SK-N-SH (cell line): ENCODE data around the gene SCN4A. TPM values are rescaled to one million over a fixed set of nuclear protein-coding genes. Genes with fewer than 3 reads are reported as not detected.
A peak's percentile ranks its signal among the peaks of the same experiment; 100 is the strongest.

Source experiments
- CTCF ChIA-PET: fragments of 300-600, 350-600 bp; formaldehyde crosslinking; extraction: SDS; loops from one replicate; lab custom pipeline; 2021; lab: Yijun Ruan, JAX
- POLR2A ChIA-PET: fragments of 350-600 bp; sonication (Branson Sonifier 250); formaldehyde crosslinking; extraction: SDS; loops from one replicate; lab custom pipeline; 2020; ENCODE audit warnings: antibody characterized with exemption, inconsistent platforms; lab: Yijun Ruan, JAX
- DNase-seq: peaks from one replicate; pipeline ENCODE4 v3.0.0; 2012
- H2AFZ ChIP-seq: fragments of 200-600 bp; sonication (generic); 2 replicates; pipeline ENCODE4 v1.8.1; 2016; ENCODE audit warnings: antibody characterized with exemption, mild to moderate bottlenecking, low read depth
- H3F3A ChIP-seq: fragments of 200-600 bp; sonication (generic); replicated peaks from 2 replicates; pipeline ENCODE3; 2016; ENCODE audit warnings: antibody characterized with exemption, mild to moderate bottlenecking; ENCODE audit not compliant: insufficient read depth
- H3K27ac ChIP-seq, 2 experiments: fragments of 200-500 bp in 1 of 2; fragments of 200-600 bp in 1 of 2; sonication (Bioruptor generic) in 1 of 2; sonication (generic), shearing (Covaris generic) in 1 of 2; 2 replicates each; pipeline versions ENCODE4 v1.5.1 to v1.6.1; 2014 to 2016; ENCODE audit warnings: low read depth in 2 of 2, inconsistent platforms in 1 of 2, low read length in 1 of 2, mild to moderate bottlenecking in 1 of 2, mixed read lengths in 1 of 2
- H3K27me3 ChIP-seq: fragments of 200-600 bp; sonication (generic), shearing (Covaris generic); 2 replicates; pipeline ENCODE4 v1.6.1; 2016; ENCODE audit warnings: mixed run types; ENCODE audit not compliant: insufficient read depth
- H3K36me3 ChIP-seq, 2 experiments: fragments of 200-500 bp in 1 of 2; fragments of 200-600 bp in 1 of 2; sonication (Bioruptor generic) in 1 of 2; sonication (generic) in 1 of 2; replicated peaks in 1 of 2; 2 replicates each; pipeline versions ENCODE3 to v1.5.1; 2014 to 2016; ENCODE audit warnings: low read length in 1 of 2, mild to moderate bottlenecking in 1 of 2; ENCODE audit not compliant: insufficient read depth in 2 of 2, control insufficient read depth in 1 of 2
- H3K4me1 ChIP-seq, 2 experiments: fragments of 200-500 bp in 1 of 2; fragments of 200-600 bp in 1 of 2; sonication (Bioruptor generic) in 1 of 2; sonication (generic), shearing (Covaris generic) in 1 of 2; 2 replicates each; pipeline versions ENCODE4 v1.5.1 to v1.6.1; 2014 to 2016; ENCODE audit warnings: low read depth in 1 of 2, low read length in 1 of 2, mixed run types in 1 of 2; ENCODE audit not compliant: insufficient read depth in 2 of 2, control insufficient read depth in 1 of 2
- H3K4me2 ChIP-seq: fragments of 200-600 bp; sonication (generic), shearing (Covaris generic); 2 replicates; pipeline ENCODE4 v1.6.1; 2017; ENCODE audit warnings: mixed run types
- H3K4me3 ChIP-seq, 2 experiments: fragments of 200-500 bp in 1 of 2; fragments of 200-600 bp in 1 of 2; sonication (Bioruptor generic) in 1 of 2; sonication (generic), shearing (Covaris generic) in 1 of 2; 2 replicates each; pipeline versions ENCODE4 v1.5.1 to v1.8.1; 2014 to 2016; ENCODE audit warnings: low read depth in 2 of 2, inconsistent platforms in 1 of 2, low read length in 1 of 2, mild to moderate bottlenecking in 1 of 2, mixed read lengths in 1 of 2, moderate library complexity in 1 of 2
- H3K79me2 ChIP-seq: fragments of 200-600 bp; sonication (generic); 2 replicates; pipeline ENCODE4 v1.8.1; 2017; ENCODE audit warnings: mild to moderate bottlenecking; ENCODE audit not compliant: insufficient read depth
- H3K9ac ChIP-seq: fragments of 200-600 bp; sonication (generic); 2 replicates; pipeline ENCODE4 v1.6.1; 2017; ENCODE audit warnings: mixed run types
- H3K9me2 ChIP-seq: fragments of 200-600 bp; sonication (generic); 2 replicates; pipeline ENCODE4 v1.6.1; 2017; ENCODE audit warnings: mixed run types
- H3K9me3 ChIP-seq: fragments of 200-600 bp; sonication (generic); 2 replicates; pipeline ENCODE4 v1.6.1; 2017; ENCODE audit warnings: mixed run types, mild to moderate bottlenecking, moderate library complexity
- H4K20me1 ChIP-seq: fragments of 200-600 bp; sonication (generic); 2 replicates; pipeline ENCODE4 v1.6.1; 2017; ENCODE audit warnings: mild to moderate bottlenecking, mixed run types; ENCODE audit not compliant: insufficient read depth
- CHD2 ChIP-seq: fragments of 150-350 bp; IDR thresholded peaks from 2 replicates; pipeline ENCODE4 v1.6.1; 2018; ENCODE audit warnings: low read length; ENCODE audit not compliant: partially characterized antibody
- CTCF ChIP-seq: fragments of 200-600 bp; sonication (generic); IDR thresholded peaks from 2 replicates; pipeline ENCODE4 v1.6.1; 2017; ENCODE audit warnings: antibody characterized with exemption, mild to moderate bottlenecking, moderate library complexity
- EP300 ChIP-seq, 2 experiments: IDR thresholded peaks; 2 replicates each; pipeline versions ENCODE4 v1.4.0 to v1.6.1; 2012; ENCODE audit warnings: borderline replicate concordance in 1 of 2, low read depth in 1 of 2, low read length in 1 of 2
- EZH2phosphoT487 ChIP-seq: fragments of 200-600 bp; sonication (generic); IDR thresholded peaks from 2 replicates; pipeline ENCODE4 v1.6.1; 2017; ENCODE audit warnings: low read depth, mixed run types, mild to moderate bottlenecking, antibody characterized with exemption, moderate library complexity, borderline replicate concordance
- FOSL2 ChIP-seq: IDR thresholded peaks from 2 replicates; pipeline ENCODE4 v1.4.0; 2012; ENCODE audit warnings: low read depth, mild to moderate bottlenecking, moderate library complexity, borderline replicate concordance
- FOXJ3 ChIP-seq: sonication (generic); formaldehyde crosslinking; IDR thresholded peaks from 2 replicates; pipeline ENCODE4 v1.5.1; 2020; ENCODE audit warnings: mild to moderate bottlenecking, missing genetic modification reagents
- FOXM1 ChIP-seq: IDR thresholded peaks from 2 replicates; pipeline ENCODE4 v1.4.0; 2012; ENCODE audit warnings: low read depth, mild to moderate bottlenecking
- JUND ChIP-seq: IDR thresholded peaks from 2 replicates; pipeline ENCODE4 v1.4.0; 2012
- MAX ChIP-seq: IDR thresholded peaks from 2 replicates; pipeline ENCODE4 v1.4.0; 2012; ENCODE audit warnings: low read depth
- MEF2A ChIP-seq: IDR thresholded peaks from 2 replicates; pipeline ENCODE4 v1.4.0; 2012; ENCODE audit warnings: low read depth, borderline replicate concordance
- NFIC ChIP-seq: IDR thresholded peaks from 2 replicates; pipeline ENCODE4 v1.4.0; 2012; ENCODE audit warnings: borderline replicate concordance
- NRF1 ChIP-seq: IDR thresholded peaks from 2 replicates; pipeline ENCODE4 v1.6.1; 2012; ENCODE audit warnings: low read depth, mild to moderate bottlenecking, low read length
- RAD21 ChIP-seq: IDR thresholded peaks from 2 replicates; pipeline ENCODE4 v1.6.1; 2012; ENCODE audit warnings: mild to moderate bottlenecking, low read length
- RFX5 ChIP-seq: IDR thresholded peaks from 2 replicates; pipeline ENCODE4 v1.6.1; 2012; ENCODE audit warnings: mild to moderate bottlenecking, improper control_type of control experiment, low read length
- RXRA ChIP-seq: IDR thresholded peaks from 2 replicates; pipeline ENCODE4 v1.4.0; 2012; ENCODE audit warnings: low read depth, mild to moderate bottlenecking, borderline replicate concordance
- SMC3 ChIP-seq: IDR thresholded peaks from 2 replicates; pipeline ENCODE4 v1.6.1; 2012; ENCODE audit warnings: low read depth, low read length, improper control_type of control experiment
- TAF1 ChIP-seq: IDR thresholded peaks from 2 replicates; pipeline ENCODE4 v1.6.1; 2012; ENCODE audit warnings: low read depth, mild to moderate bottlenecking, low read length, moderate library complexity, borderline replicate concordance
- TCF12 ChIP-seq: IDR thresholded peaks from 2 replicates; pipeline ENCODE4 v1.4.0; 2012
- TEAD4 ChIP-seq: IDR thresholded peaks from 2 replicates; pipeline ENCODE4 v1.4.0; 2012; ENCODE audit warnings: mild to moderate bottlenecking, borderline replicate concordance; ENCODE audit not compliant: insufficient read depth
- USF2 ChIP-seq: fragments of 150-350 bp; IDR thresholded peaks from 2 replicates; pipeline ENCODE4 v1.6.1; 2017; ENCODE audit warnings: antibody characterized with exemption, low read length, low read depth, borderline replicate concordance
- WGBS: methylation state at CpG from one replicate; pipeline ENCODE4 v1.1.6; 2017; ENCODE audit warnings: low lambda C conversion rate; 5-methylcytosine and 5-hydroxymethylcytosine counted together
- polyA plus RNA-seq, 3 experiments: library from polyadenylated mRNA; depleted of rRNA; stranded (reverse); fragments of >200 nt; gene quantifications; 2 replicates each; pipeline ENCODE4 v1.2.3, GENCODE V29; 2012
- TF ChIP-seq, protein P1 (sequence below): IDR thresholded peaks from 2 replicates; pipeline ENCODE4; 2012

The SCN4A gene
- polyA plus RNA-seq, 1 of the 3 experiments (the other 2 are of a cell fraction): not detected

GRCh38 chr17:64016231-64016784 is 43.6 kb upstream of the SCN4A start:
- H3K9ac ChIP-seq: no peak overlapping the region
- DNase-seq: peak; percentile 23
- no peak overlapping the region for H3K4me2 ChIP-seq
- no peaks in the 10 kb centered on the region for H3F3A ChIP-seq
- no peaks in the 10 kb centered on the region; the same call in 1 of the 2 replicates for H3K27me3 ChIP-seq
- WGBS: 57% methylated on average over 5 of the region's 5 CpGs
- H2AFZ ChIP-seq: no peak overlapping the region
- no peaks in the 10 kb centered on the region for H3K9me2 ChIP-seq
- POLR2A ChIA-PET: no interaction called here
- TF ChIP-seq CTCF: peak; percentile 36
- TF ChIP-seq RAD21: peak; percentile 41
- 0 out of 2 replicates have a peak, but pooled peaks have one; percentile 23 for TF ChIP-seq SMC3
- no peak for TF ChIP-seq MAX
- TF ChIP-seq RXRA: no peak
- no peak for TF ChIP-seq TAF1
- no peaks in the 10 kb centered on the region for H3K4me1 ChIP-seq
- H3K27ac ChIP-seq: no peak overlapping the region
- H4K20me1 ChIP-seq: no peaks in the 10 kb centered on the region
- no peaks in the 10 kb centered on the region for H3K36me3 ChIP-seq
- no peaks in the 10 kb centered on the region for H3K9me3 ChIP-seq
- H3K4me3 ChIP-seq: no peak overlapping the region
- no peaks in the 10 kb centered on the region for H3K79me2 ChIP-seq
- CTCF ChIA-PET: interaction anchor here (0.6 to 17.1 kb wide), 16 partner anchors 10 to 1492 kb away, joined by 3 to 810 read pairs (median 4); partner anchors contain the start of genes CSHL1, ERN1 and GH1

DNA sequence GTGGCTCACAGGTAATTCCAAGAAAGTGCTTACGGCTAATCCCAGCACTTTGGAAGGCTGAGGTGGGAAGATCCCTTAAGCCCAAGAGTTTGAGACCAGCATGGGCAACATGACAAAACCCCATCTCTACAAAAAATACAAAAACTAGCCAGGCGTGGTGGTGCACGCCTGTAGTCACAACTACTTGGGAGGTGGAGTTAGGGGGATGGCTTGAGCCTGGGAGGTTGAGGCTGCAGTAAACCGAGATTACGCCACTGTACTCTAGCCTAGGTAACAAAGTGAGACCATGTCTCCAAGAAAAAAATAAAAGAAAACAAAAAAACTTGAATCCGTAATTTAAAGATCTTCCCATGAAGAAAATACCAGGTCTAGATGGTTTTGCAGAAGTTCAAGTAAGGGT is 42.7 kb upstream of the SCN4A start:
- Histone ChIP-seq H3K9me2 (no peaks in the 10 kb centered on the region), H3K9ac (no peak overlapping the region), H3K27ac (no peak overlapping the region), H3F3A (no peaks in the 10 kb centered on the region), H3K9me3 (no peaks in the 10 kb centered on the region), H3K36me3 (no peaks in the 10 kb centered on the region), H3K79me2 (no peaks in the 10 kb centered on the region), H4K20me1 (no peaks in the 10 kb centered on the region), H3K4me3 (no peak overlapping the region), H3K27me3 (no peaks in the 10 kb centered on the region; the same call in 1 of the 2 replicates), H2AFZ (no peak overlapping the region), H3K4me2 (no peak overlapping the region), H3K4me1 (no peaks in the 10 kb centered on the region)
- ChIA-PET POLR2A (no interaction called here), CTCF (no interaction called here)
- 82% methylated on average over 6 of the region's 6 CpGs for WGBS
- TF ChIP-seq EZH2phosphoT487 (no peak), NFIC (no peak), USF2 (no peak), TAF1 (no peak), NRF1 (no peak), SMC3 (no peak), FOXM1 (no peak), FOSL2 (no peak), RAD21 (no peak), JUND (no peak), FOXJ3 (CRISPR knock-in tag) (no peak), TEAD4 (no peak), TCF12 (no peak), CHD2 (no peak), MEF2A (no peak), MAX (no peak), EP300 (IDR thresholded peaks at IDR 0.05; ENCODE audit: borderline replicate concordance in 1 of 2, low read depth in 1 of 2, low read length in 1 of 2) (no peak), RFX5 (no peak)
- TF ChIP-seq, protein P1, sequence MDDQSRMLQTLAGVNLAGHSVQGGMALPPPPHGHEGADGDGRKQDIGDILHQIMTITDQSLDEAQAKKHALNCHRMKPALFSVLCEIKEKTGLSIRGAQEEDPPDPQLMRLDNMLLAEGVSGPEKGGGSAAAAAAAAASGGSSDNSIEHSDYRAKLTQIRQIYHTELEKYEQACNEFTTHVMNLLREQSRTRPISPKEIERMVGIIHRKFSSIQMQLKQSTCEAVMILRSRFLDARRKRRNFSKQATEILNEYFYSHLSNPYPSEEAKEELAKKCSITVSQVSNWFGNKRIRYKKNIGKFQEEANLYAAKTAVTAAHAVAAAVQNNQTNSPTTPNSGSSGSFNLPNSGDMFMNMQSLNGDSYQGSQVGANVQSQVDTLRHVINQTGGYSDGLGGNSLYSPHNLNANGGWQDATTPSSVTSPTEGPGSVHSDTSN: no peak
- DNase-seq: no peak
